Hematopoietic multipotent progenitor cell (in vitro differentiated cells): ENCODE measurements around the gene PLXNA2. TPM values are rescaled to one million over a fixed set of nuclear protein-coding genes. Genes with fewer than 3 reads are reported as not detected.

Experiments used
- DNase-seq, 3 donors: peaks; one replicate each; pipeline ENCODE4 v3.0.0-alpha.2; 2011 to 2015; ENCODE audit warnings: low read depth in 2 of 3, low spot score in 2 of 3
- total RNA-seq: library from RNA; depleted of rRNA; stranded (reverse); fragments of >200 nt; gene quantifications from one replicate; pipeline ENCODE4 v1.2.3, GENCODE V29; 2012

The PLXNA2 gene
- total RNA-seq, 1 donor = 0.27 TPM

GRCh38 chr1:208031932-208032320 lies 212.3 kb downstream of the PLXNA2 start:
- DNase-seq = no peak

DNA sequence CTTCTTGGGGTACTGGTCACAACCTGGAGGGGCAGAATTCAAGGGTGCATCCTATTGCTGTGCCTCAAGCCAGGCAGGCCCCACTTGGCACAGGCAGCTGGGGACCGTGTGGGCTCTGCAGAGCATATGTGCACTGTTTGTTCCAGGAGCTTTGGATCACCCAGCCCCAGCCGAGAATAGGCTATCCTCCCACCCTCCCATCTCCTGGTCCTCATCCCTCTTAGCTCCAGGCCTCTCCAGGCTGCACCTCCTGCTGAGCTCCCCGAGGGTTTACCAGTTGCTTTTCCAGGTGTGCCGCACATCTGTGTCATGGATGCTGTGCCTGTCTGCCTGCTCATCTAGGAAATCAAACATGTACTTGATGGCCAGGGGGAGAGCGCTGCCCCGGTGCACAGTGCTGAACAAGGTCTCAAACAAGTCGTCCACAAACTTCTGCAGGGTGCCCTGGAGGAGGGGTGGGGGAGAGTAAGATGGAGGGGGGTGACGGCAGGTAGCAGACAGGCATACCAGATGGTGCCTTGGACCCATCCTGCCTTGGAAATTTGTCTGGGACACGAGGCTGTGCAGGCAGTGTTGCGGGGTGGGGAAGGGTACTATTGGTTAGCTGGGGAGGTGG lies 212.8 kb downstream of the PLXNA2 start:
- DNase-seq = no peak

GRCh38 chr1:208030288-208031091 lies 213.7 kb downstream of the PLXNA2 start:
- no peak for DNase-seq

GRCh38 chr1:208029381-208030287 lies 214.6 kb downstream of the PLXNA2 start:
- DNase-seq = no peak

GRCh38 chr1:208028526-208028925 lies 215.7 kb downstream of the PLXNA2 start:
- DNase-seq = no peak

DNA sequence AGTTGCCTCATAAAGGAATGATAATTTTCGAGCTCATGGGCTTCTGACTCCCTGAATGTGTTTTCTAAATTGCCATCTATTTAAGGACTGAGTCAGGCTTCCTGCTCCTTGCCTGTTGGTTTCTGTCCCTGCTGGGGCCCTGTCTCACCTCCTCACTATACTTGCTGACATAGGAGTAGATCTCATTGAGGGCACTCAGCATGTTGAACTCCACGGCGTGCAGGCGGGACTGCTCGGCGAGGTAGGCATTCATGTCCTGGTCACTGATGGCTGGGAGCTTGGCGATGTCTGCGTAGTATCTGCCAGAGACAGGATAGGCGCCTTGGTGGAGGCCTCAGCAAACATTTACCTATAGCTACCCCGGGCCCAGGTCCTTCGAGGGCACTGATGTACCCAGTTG lies 216.3 kb downstream of the PLXNA2 start:
- DNase-seq = no peak

GRCh38 chr1:208026880-208027438 lies 217.2 kb downstream of the PLXNA2 start:
- DNase-seq = no peak

GRCh38 chr1:208025031-208025430 lies 219.2 kb downstream of the PLXNA2 start:
- no peak for DNase-seq

DNA sequence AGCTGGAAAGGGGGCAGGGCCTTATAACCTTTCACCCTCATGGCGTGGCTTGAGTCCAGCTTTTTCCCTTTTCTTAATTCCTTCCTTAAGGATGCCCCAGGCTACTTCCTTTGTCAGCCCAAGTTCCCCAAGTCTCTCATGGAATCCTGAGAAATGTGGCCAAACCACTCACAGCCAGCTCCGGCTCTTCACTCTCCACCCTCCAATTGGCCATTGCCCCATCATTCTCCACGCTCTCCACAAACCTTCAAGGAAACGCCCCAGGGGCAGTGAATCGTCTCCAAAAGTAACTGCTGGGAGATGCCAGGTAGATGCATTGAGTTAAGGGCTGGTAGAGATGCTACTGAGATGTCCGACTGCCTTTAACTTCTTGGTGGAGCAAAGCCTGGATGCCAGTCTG lies 219.8 kb downstream of the PLXNA2 start:
- DNase-seq = no peak

GRCh38 chr1:208019257-208019656 lies 224.9 kb downstream of the PLXNA2 start:
- no peak for DNase-seq

GRCh38 chr1:208015255-208015654 lies 228.9 kb downstream of the PLXNA2 start:
- DNase-seq = no peak

DNA sequence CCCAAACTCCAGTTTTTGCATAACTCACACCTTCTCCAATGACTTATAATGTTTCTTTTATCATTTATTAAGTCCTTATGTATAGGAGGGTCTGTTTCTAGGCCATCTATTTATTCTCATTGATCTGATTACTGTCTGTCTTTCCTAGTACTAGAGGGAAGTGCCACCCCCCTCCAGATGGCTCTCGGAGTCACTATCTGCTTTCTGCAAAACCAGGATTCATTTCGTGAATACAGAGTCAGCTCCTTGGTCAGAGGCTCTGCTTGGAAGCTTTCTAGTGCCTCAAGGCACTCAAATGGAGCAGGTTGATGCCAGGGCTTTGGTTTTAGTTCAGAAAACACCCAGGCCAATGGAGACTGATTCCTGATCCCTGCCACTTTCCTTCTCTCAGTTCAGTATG lies 231.0 kb downstream of the PLXNA2 start:
- no peak for DNase-seq

- no peak for DNase-seq
These were observed 231.5 kb downstream of the PLXNA2 start for GRCh38 chr1:208012721-208013120.

DNA sequence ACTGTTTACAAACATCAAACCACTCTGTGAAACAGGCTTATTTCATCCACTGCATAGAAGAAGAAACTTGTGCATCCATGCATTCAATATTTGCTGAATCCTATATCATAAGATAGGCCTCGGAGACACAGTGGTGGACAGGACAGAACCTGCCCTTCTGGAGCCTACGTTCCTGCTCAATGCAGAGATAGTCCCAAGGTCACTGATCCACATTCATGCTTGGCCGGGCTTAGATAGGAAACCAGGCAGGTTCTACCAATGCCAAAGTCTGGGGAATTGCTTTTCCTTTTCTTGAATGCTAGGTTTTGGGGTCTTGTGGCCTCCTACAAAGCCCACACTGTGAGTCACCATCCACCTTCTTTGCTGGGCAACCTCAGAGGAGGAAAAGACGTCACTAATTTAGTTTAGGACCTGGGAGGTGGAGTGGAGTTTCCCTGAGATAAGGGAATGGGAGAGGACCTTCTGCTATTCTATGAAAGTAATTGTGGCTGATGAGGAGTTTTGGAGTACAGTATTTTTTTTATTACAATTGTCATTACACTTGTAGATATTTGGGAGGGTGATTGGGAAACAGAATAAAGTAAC lies 233.6 kb downstream of the PLXNA2 start:
- no peak for DNase-seq

DNA sequence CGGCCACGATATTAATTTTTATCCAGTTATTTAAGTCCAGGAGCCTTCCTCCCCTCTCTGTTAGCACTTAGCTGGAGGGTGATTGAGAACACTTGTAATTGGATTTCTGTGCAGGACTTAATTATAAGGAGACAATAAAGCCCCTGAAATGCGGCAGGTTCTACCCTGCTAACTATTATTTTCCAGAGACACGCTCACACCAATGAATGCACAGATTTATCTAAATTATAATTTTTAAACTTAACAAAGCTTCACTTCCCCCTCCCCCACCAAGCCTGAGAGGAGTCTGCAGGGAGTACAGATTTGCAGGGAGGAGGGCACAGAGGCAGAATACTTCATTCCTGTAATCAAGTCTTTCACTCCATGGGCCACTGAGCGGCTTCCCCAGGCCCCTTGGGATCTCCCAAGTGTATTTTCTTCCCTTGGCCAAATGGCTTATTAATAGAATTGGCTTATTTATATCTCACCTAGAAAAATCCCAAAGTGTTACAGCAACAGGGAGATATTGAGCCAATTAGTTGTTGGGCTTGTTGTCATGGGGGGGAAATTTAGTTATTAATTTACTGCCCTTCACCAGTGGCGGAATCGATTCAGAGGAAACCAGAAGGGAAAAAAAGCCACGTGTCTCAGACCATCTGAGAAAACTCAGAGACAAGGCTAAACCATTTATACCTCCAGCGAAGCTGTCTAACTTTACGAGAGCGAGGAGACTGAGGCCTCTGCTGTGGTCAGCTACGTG lies 234.3 kb downstream of the PLXNA2 start:
- no peak for DNase-seq

DNA sequence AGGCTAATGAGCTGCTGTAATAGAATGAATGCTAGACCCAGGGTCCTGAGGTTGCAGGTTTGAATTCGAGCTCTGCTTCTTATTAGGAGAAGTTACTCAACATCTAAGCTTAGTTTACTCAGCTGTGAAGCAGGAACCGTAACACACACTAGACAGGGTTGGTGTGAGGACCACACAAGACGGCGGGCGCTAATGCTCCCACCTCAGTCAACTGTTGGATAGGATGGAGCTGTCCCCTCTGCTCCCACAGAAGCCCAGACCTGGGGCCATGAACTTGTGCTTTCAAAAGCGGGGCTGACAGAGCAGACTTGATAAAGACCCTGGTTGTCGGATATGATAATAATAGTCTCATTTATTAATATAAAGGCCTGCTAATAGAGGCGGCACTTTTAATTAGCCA lies 234.9 kb downstream of the PLXNA2 start:
- DNase-seq = no peak

DNA sequence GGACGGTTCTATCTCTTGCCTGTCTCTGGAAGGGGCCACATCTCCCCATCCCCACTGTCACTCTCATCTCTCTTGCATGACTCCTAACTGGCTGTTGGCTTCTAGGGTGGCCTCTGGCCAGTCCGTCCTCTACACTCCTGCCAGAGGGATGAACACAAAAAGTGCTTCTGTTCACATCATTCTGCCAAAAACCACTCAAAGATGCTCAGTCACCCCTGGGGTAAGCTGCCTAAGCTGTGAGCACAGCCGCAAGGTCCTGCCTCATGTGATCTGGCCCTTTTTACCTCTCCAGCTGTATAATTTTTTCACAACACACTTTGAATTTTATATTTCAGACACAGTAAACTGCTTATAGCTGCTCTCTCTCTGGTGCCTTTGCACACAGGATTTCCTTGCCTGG lies 235.7 kb downstream of the PLXNA2 start:
- DNase-seq = no peak

GRCh38 chr1:208007938-208008342 lies 236.2 kb downstream of the PLXNA2 start:
- no peak for DNase-seq

- DNase-seq = no peak
These were observed 236.8 kb downstream of the PLXNA2 start for GRCh38 chr1:208007319-208007937.
